A549 (cell line): ENCODE results near the gene TRIO. TPM values are rescaled to one million over a fixed set of nuclear protein-coding genes. Genes with fewer than 3 reads are reported as not detected.

Experiments
- ATAC-seq, 2 experiments: fragments of 200-7000 bp in 1 of 2; fragments of >200 bp in 1 of 2; cut with Nextera tagmentation in 1 of 2; cut with Tn5 transposase in 1 of 2; 3 replicates each; pipeline versions ENCODE4 v1.8.0 to v1.9.1; 2018 to 2020; ENCODE audit warnings: mild to moderate bottlenecking in 1 of 2, moderate library complexity in 1 of 2
- CTCF ChIA-PET: fragments of 300-600 bp; sonication (Branson Sonifier 250); formaldehyde crosslinking; extraction: SDS; loops from one replicate; lab custom pipeline; 2021; ENCODE audit warnings: antibody characterized with exemption, inconsistent platforms; lab: Yijun Ruan, JAX
- POLR2A ChIA-PET: fragments of 350-600 bp; formaldehyde crosslinking; extraction: SDS; loops from one replicate; lab custom pipeline; 2021; ENCODE audit warnings: antibody characterized with exemption, inconsistent platforms; lab: Yijun Ruan, JAX
- DNase-seq, 2 experiments: peaks; one replicate each; pipeline versions ENCODE4 v3.0.0 to v3.0.0-alpha.2; 2011 to 2016; ENCODE audit warnings: low read depth in 1 of 2, low spot score in 1 of 2
- FAIRE-seq: peaks from 2 replicates; lab custom pipeline; 2011; peaks lifted over from hg19 to GRCh38; lab: Jason Lieb, UNC
- H3K27ac ChIP-seq, 2 experiments: fragments of >200 bp; sonication (Bioruptor Twin); formaldehyde crosslinking; 3 replicates each; pipeline ENCODE4 v1.5.1; 2016 to 2017
- H3K4me1 ChIP-seq: fragments of >200 bp; sonication (Bioruptor Twin); formaldehyde crosslinking; 3 replicates; pipeline ENCODE4 v1.6.1; 2016
- H3K4me2 ChIP-seq: fragments of >200 bp; sonication (Bioruptor Twin); formaldehyde crosslinking; 3 replicates; pipeline ENCODE4 v1.6.1; 2016
- H3K4me3 ChIP-seq: fragments of >200 bp; sonication (Bioruptor Twin); formaldehyde crosslinking; 3 replicates; pipeline ENCODE4 v1.5.1; 2016
- H3K9me3 ChIP-seq: fragments of >200 bp; sonication (Bioruptor Twin); formaldehyde crosslinking; 3 replicates; pipeline ENCODE4 v1.6.1; 2016
- BHLHE40 ChIP-seq: IDR thresholded peaks from 2 replicates; pipeline ENCODE4 v1.6.1; 2012; ENCODE audit warnings: low read depth, low read length, inconsistent platforms
- CBX2 ChIP-seq: fragments of 200-600 bp; sonication (generic); IDR thresholded peaks from 2 replicates; pipeline ENCODE4 v1.6.1; 2016; ENCODE audit warnings: low read depth, mild to moderate bottlenecking, borderline replicate concordance
- CHD4 ChIP-seq: fragments of 200-600 bp; sonication (generic); IDR thresholded peaks from 2 replicates; pipeline ENCODE4 v1.6.1; 2016; ENCODE audit warnings: antibody characterized with exemption, mild to moderate bottlenecking, borderline replicate concordance
- EHF ChIP-seq: fragments of 250-450 bp; sonication (Bioruptor Pico); IDR thresholded peaks from 2 replicates; pipeline ENCODE4 v1.5.0; 2020; ENCODE audit warnings: mild to moderate bottlenecking
- EHMT2 ChIP-seq: fragments of 200-600 bp; sonication (generic); IDR thresholded peaks from 2 replicates; pipeline ENCODE4 v1.6.1; 2016; ENCODE audit warnings: antibody characterized with exemption, low read depth, mild to moderate bottlenecking, moderate library complexity
- FOSL2 ChIP-seq, 2 experiments: fragments of 450-650 bp in 1 of 2; fragments of >200 bp in 1 of 2; sonication (Bioruptor Twin) in 1 of 2; formaldehyde crosslinking; IDR thresholded peaks; 2 replicates each; pipeline versions ENCODE4 v1.5.0 to v1.6.1; 2016 to 2020; ENCODE audit warnings: mild to moderate bottlenecking in 1 of 2, moderate library complexity in 1 of 2
- FOXS1 ChIP-seq: fragments of 250-450 bp; sonication (Bioruptor Pico); IDR thresholded peaks from 2 replicates; pipeline ENCODE4 v1.5.0; 2020; ENCODE audit warnings: mild to moderate bottlenecking, moderate library complexity
- HEYL ChIP-seq: fragments of 250-450 bp; sonication (Bioruptor Pico); IDR thresholded peaks from 2 replicates; pipeline ENCODE4 v1.8.0; 2021; ENCODE audit warnings: mild to moderate bottlenecking, moderate library complexity
- HOXA7 ChIP-seq: fragments of 250-450 bp; sonication (Bioruptor Pico); IDR thresholded peaks from 2 replicates; pipeline ENCODE4 v1.5.0; 2020; ENCODE audit warnings: mild to moderate bottlenecking, moderate library complexity
- JUNB ChIP-seq: fragments of >200 bp; sonication (Bioruptor Twin); formaldehyde crosslinking; IDR thresholded peaks from 2 replicates; pipeline ENCODE4 v1.6.1; 2016
- KDM5A ChIP-seq: fragments of 200-600 bp; sonication (generic); IDR thresholded peaks from 2 replicates; pipeline ENCODE4 v1.6.1; 2016; ENCODE audit warnings: antibody characterized with exemption, mild to moderate bottlenecking
- NR3C1 ChIP-seq: fragments of >200 bp; sonication (Bioruptor Twin); formaldehyde crosslinking; IDR thresholded peaks from 3 replicates; pipeline ENCODE4 v1.6.1; 2017
- RARB ChIP-seq: fragments of 250-450 bp; sonication (Bioruptor Pico); IDR thresholded peaks from 2 replicates; pipeline ENCODE4 v1.8.0; 2021; ENCODE audit warnings: mild to moderate bottlenecking, moderate library complexity
- ZC3H11A ChIP-seq: fragments of 450-650 bp; IDR thresholded peaks from 2 replicates; pipeline ENCODE4 v1.6.1; 2014; ENCODE audit warnings: antibody characterized with exemption, mild to moderate bottlenecking
- ZNF302 ChIP-seq: fragments of 250-450 bp; sonication (Bioruptor Pico); IDR thresholded peaks from 2 replicates; pipeline ENCODE4 v1.9.0; 2021; ENCODE audit warnings: inconsistent platforms, mild to moderate bottlenecking, moderate library complexity
- ZSCAN20 ChIP-seq: fragments of 250-450 bp; sonication (Bioruptor Pico); IDR thresholded peaks from 2 replicates; pipeline ENCODE4 v1.8.0; 2022; ENCODE audit warnings: mild to moderate bottlenecking, moderate library complexity
- WGBS: methylation state at CpG from one replicate; pipeline ENCODE4 v1.1.6; 2017; ENCODE audit errors: missing lambda C conversion rate; 5-methylcytosine and 5-hydroxymethylcytosine counted together
- polyA plus RNA-seq, 4 experiments: library from polyadenylated mRNA; depleted of rRNA in 3 of 4; stranded (reverse); fragments of >200 nt; fragmentation: RNase III in 1 of 4; extraction: RNeasy Plus Mini Kit Qiagen cat#74134 plus additional on column Dnase treatment in 1 of 4; gene quantifications; 2 replicates in 3 of 4; 3 replicates in 1 of 4; pipeline ENCODE4 v1.2.3, GENCODE V29; 2011 to 2017
- TF ChIP-seq, protein P1 (sequence below): IDR thresholded peaks from 2 replicates; pipeline ENCODE4 v1.6.1; 2012
- TF ChIP-seq, protein P2 (sequence below): fragments of >200 bp; sonication (Bioruptor Twin); formaldehyde crosslinking; IDR thresholded peaks from 3 replicates; pipeline ENCODE4 v1.5.1; 2016
- TF ChIP-seq, protein P3 (sequence below): IDR thresholded peaks from 2 replicates; pipeline ENCODE4 v1.6.1; 2012; ENCODE audit warnings: low read depth, borderline replicate concordance
- TF ChIP-seq, protein P4 (sequence below): fragments of >200 bp; sonication (Bioruptor Twin); formaldehyde crosslinking; IDR thresholded peaks from 3 replicates; pipeline ENCODE4 v1.6.1; 2016
- TF ChIP-seq, protein P5 (sequence below): fragments of 150-350 bp; IDR thresholded peaks from 2 replicates; pipeline ENCODE4 v1.6.1; 2014; ENCODE audit warnings: low read depth, mild to moderate bottlenecking, low read length
- TF ChIP-seq, protein P6 (sequence below): fragments of 250-450 bp; sonication (Bioruptor Pico); IDR thresholded peaks from 2 replicates; pipeline ENCODE4 v1.5.0; 2021; ENCODE audit warnings: mild to moderate bottlenecking, moderate library complexity, borderline replicate concordance

Gene TRIO
- polyA plus RNA-seq, 2 of the 4 experiments (the other 2 are of a cell fraction): 47.5 to 79.0 TPM

DNA sequence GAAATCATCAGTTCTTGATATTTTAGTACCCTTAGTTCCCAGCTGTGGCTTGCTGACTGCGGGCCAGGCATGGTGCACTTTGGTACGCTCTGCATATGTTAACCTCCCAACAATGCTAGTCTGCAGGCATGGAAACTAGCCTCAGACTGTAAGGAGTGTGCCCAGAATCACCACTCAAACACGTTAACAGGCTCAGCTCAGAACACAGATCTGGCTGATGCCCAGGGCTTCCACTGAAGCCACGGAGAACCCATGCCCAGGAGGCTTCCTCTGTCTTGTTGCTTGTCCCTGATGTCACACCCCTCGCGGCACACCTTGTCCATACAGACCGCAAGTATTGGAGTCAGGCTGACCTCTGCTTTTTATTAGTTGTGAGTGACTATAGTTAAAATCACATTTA is 251.2 kb downstream of the TRIO start:
- FAIRE-seq: no peak
- ChIA-PET CTCF (interaction anchor here (2.4 kb wide), 1 partner anchor 254 kb away, joined by 21 read pairs; no protein-coding TSS in a partner anchor), POLR2A (no interaction called here)
- no peak for DNase-seq
- Histone ChIP-seq H3K9me3 (no peaks in the 10 kb centered on the region), H3K4me2 (no peak overlapping the region), H3K4me1 (peaks cover 2% of the 10 kb centered on the region; the same call in 2 of the 3 replicates), H3K4me3 (no peak overlapping the region), H3K27ac (no peak overlapping the region)
- no peak for TF ChIP-seq JUNB
- no peak for TF ChIP-seq CBX2
- TF ChIP-seq, protein P1, sequence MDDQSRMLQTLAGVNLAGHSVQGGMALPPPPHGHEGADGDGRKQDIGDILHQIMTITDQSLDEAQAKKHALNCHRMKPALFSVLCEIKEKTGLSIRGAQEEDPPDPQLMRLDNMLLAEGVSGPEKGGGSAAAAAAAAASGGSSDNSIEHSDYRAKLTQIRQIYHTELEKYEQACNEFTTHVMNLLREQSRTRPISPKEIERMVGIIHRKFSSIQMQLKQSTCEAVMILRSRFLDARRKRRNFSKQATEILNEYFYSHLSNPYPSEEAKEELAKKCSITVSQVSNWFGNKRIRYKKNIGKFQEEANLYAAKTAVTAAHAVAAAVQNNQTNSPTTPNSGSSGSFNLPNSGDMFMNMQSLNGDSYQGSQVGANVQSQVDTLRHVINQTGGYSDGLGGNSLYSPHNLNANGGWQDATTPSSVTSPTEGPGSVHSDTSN: no peak
- TF ChIP-seq NR3C1: no peak
- TF ChIP-seq ZNF302 (CRISPR knock-in tag): no peak
- no peak for TF ChIP-seq RARB (CRISPR knock-in tag)
- no peak for TF ChIP-seq ZC3H11A
- TF ChIP-seq, protein P2, sequence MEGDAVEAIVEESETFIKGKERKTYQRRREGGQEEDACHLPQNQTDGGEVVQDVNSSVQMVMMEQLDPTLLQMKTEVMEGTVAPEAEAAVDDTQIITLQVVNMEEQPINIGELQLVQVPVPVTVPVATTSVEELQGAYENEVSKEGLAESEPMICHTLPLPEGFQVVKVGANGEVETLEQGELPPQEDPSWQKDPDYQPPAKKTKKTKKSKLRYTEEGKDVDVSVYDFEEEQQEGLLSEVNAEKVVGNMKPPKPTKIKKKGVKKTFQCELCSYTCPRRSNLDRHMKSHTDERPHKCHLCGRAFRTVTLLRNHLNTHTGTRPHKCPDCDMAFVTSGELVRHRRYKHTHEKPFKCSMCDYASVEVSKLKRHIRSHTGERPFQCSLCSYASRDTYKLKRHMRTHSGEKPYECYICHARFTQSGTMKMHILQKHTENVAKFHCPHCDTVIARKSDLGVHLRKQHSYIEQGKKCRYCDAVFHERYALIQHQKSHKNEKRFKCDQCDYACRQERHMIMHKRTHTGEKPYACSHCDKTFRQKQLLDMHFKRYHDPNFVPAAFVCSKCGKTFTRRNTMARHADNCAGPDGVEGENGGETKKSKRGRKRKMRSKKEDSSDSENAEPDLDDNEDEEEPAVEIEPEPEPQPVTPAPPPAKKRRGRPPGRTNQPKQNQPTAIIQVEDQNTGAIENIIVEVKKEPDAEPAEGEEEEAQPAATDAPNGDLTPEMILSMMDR: no peak
- TF ChIP-seq, protein P3, sequence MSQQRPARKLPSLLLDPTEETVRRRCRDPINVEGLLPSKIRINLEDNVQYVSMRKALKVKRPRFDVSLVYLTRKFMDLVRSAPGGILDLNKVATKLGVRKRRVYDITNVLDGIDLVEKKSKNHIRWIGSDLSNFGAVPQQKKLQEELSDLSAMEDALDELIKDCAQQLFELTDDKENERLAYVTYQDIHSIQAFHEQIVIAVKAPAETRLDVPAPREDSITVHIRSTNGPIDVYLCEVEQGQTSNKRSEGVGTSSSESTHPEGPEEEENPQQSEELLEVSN: no peak
- no peak for TF ChIP-seq FOSL2 (IDR thresholded peaks at IDR 0.05)
- no peak for TF ChIP-seq FOSL2 (CRISPR knock-in tag; IDR thresholded peaks at IDR 0.05)
- TF ChIP-seq EHMT2: no peak
- no peak for TF ChIP-seq ZSCAN20 (CRISPR knock-in tag)
- no peak for TF ChIP-seq HOXA7 (CRISPR knock-in tag)
- TF ChIP-seq, protein P4, sequence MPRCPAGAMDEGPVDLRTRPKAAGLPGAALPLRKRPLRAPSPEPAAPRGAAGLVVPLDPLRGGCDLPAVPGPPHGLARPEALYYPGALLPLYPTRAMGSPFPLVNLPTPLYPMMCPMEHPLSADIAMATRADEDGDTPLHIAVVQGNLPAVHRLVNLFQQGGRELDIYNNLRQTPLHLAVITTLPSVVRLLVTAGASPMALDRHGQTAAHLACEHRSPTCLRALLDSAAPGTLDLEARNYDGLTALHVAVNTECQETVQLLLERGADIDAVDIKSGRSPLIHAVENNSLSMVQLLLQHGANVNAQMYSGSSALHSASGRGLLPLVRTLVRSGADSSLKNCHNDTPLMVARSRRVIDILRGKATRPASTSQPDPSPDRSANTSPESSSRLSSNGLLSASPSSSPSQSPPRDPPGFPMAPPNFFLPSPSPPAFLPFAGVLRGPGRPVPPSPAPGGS: no peak
- TF ChIP-seq CHD4: no peak
- TF ChIP-seq, protein P5, sequence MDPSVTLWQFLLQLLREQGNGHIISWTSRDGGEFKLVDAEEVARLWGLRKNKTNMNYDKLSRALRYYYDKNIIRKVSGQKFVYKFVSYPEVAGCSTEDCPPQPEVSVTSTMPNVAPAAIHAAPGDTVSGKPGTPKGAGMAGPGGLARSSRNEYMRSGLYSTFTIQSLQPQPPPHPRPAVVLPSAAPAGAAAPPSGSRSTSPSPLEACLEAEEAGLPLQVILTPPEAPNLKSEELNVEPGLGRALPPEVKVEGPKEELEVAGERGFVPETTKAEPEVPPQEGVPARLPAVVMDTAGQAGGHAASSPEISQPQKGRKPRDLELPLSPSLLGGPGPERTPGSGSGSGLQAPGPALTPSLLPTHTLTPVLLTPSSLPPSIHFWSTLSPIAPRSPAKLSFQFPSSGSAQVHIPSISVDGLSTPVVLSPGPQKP: no peak
- no peak for TF ChIP-seq HEYL
- no peak for TF ChIP-seq KDM5A
- TF ChIP-seq FOXS1 (CRISPR knock-in tag): no peak
- no peak for TF ChIP-seq EHF (CRISPR knock-in tag)
- WGBS: 92% methylated on average over 7 of the region's 7 CpGs
- ATAC-seq: no peak

DNA sequence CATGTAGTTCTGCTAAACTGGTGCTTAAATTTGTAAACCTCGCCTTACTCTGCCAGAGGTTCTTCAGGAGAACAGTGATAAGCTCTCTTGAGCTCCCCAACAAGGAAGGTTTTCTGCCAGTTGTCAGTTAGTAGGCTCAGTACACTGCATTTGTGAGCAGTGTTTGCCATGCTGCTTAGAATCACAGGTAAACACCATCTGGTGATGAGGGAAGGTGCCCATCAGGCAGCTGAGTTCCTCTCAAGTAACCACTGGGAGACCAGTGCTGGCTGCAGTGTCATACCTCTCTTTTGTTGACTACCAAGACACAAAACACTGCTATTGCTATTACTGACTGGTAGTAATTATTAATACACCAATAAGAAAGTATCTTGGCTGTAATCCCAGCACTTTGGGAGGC is 252.3 kb downstream of the TRIO start:
- TF ChIP-seq, protein P6, sequence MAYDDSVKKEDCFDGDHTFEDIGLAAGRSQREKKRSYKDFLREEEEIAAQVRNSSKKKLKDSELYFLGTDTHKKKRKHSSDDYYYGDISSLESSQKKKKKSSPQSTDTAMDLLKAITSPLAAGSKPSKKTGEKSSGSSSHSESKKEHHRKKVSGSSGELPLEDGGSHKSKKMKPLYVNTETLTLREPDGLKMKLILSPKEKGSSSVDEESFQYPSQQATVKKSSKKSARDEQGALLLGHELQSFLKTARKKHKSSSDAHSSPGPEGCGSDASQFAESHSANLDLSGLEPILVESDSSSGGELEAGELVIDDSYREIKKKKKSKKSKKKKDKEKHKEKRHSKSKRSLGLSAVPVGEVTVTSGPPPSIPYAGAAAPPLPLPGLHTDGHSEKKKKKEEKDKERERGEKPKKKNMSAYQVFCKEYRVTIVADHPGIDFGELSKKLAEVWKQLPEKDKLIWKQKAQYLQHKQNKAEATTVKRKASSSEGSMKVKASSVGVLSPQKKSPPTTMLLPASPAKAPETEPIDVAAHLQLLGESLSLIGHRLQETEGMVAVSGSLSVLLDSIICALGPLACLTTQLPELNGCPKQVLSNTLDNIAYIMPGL (CRISPR knock-in tag): no peak
- TF ChIP-seq, protein P3: no peak
- no peak for TF ChIP-seq BHLHE40
- Histone ChIP-seq H3K9me3 (no peaks in the 10 kb centered on the region), H3K4me1 (peaks cover 12% of the 10 kb centered on the region), H3K4me2 (no peak overlapping the region), H3K27ac (no peak overlapping the region), H3K4me3 (no peak overlapping the region)
- ChIA-PET CTCF (interaction anchor here (0.8 to 2.4 kb wide), 2 partner anchors 43 to 253 kb away, joined by 3 to 21 read pairs; no protein-coding TSS in a partner anchor), POLR2A (no interaction called here)
- FAIRE-seq (no peak), ATAC-seq (no peak), DNase-seq (no peak)
- 100% methylated on average over 1 of the region's 1 CpG for WGBS
